HG03108 (cell line): ENCODE data around the gene MGAT4B.
A peak's percentile ranks its signal among the peaks of the same experiment; 100 is the strongest.

Source experiments
- ATAC-seq: cut with Tn5 transposase; IDR thresholded peaks from one replicate; pipeline ENCODE4 v1.9.1; 2021; ENCODE audit warnings: moderate library complexity; ENCODE audit not compliant: unreplicated experiment

MGAT4B gene

GRCh38 chr5:179812997-179813607 is 6.4 kb upstream of the MGAT4B start:
- no peak for ATAC-seq

- no peak for ATAC-seq
Measured at GRCh38 chr5:179812135-179812825, 5.6 kb upstream of the MGAT4B start.

- ATAC-seq: peak; percentile 25
Measured at GRCh38 chr5:179805529-179806249, 977 bp downstream of the MGAT4B start.

- no peak for ATAC-seq
Measured at GRCh38 chr5:179805070-179805528, 1.6 kb downstream of the MGAT4B start.

- ATAC-seq: no peak
Measured at GRCh38 chr5:179804555-179804947, 2.1 kb downstream of the MGAT4B start.

GRCh38 chr5:179803651-179804554 is 2.8 kb downstream of the MGAT4B start:
- ATAC-seq: no peak

GRCh38 chr5:179802950-179803562 is 3.6 kb downstream of the MGAT4B start:
- no peak for ATAC-seq

- no peak for ATAC-seq
Measured at GRCh38 chr5:179802207-179802883, 4.3 kb downstream of the MGAT4B start.

- peak; percentile 29 for ATAC-seq
Measured at GRCh38 chr5:179801304-179802206, 5.1 kb downstream of the MGAT4B start.

GRCh38 chr5:179800696-179801201 is 5.9 kb downstream of the MGAT4B start:
- ATAC-seq: no peak

- no peak for ATAC-seq
Measured at GRCh38 chr5:179800071-179800695, 6.5 kb downstream of the MGAT4B start.

- ATAC-seq: no peak
Measured at GRCh38 chr5:179799644-179799973, 7.1 kb downstream of the MGAT4B start.

- no peak for ATAC-seq
Measured at GRCh38 chr5:179798771-179799643, 7.7 kb downstream of the MGAT4B start.

GRCh38 chr5:179798144-179798770 is 8.4 kb downstream of the MGAT4B start:
- no peak for ATAC-seq

GRCh38 chr5:179797741-179798140 is 8.9 kb downstream of the MGAT4B start:
- ATAC-seq: no peak

- no peak for ATAC-seq
Measured at GRCh38 chr5:179796877-179797608, 9.6 kb downstream of the MGAT4B start.
